GM18502 (cell line): Measurements from ENCODE around the gene GCSAM.

Experiments
- ATAC-seq: cut with Tn5 transposase; IDR thresholded peaks from one replicate; pipeline ENCODE4 v1.9.1; 2021; ENCODE audit warnings: mild to moderate bottlenecking; ENCODE audit not compliant: unreplicated experiment, poor library complexity

The GCSAM gene

GRCh38 chr3:112132975-112133448 lies at the start of gene GCSAM:
TSS of gene GCSAM (minus strand) at chr3:112133248. CDS start at chr3:112133120, 128 bp downstream.
- ATAC-seq: peak; percentile 76

GRCh38 chr3:112175646-112176045 lies 42.6 kb upstream of the GCSAM start:
- ATAC-seq: no peak

GRCh38 chr3:112175037-112175436 lies 42.0 kb upstream of the GCSAM start:
- ATAC-seq: no peak

GRCh38 chr3:112171144-112171543 lies 38.1 kb upstream of the GCSAM start:
- no peak for ATAC-seq

- ATAC-seq: no peak
Measured at GRCh38 chr3:112170046-112170445, 37.0 kb upstream of the GCSAM start.

GRCh38 chr3:112167758-112168157 lies 34.7 kb upstream of the GCSAM start:
- ATAC-seq: peak; percentile 83

- ATAC-seq: no peak
Measured at GRCh38 chr3:112149136-112149535, 16.1 kb upstream of the GCSAM start.

- no peak for ATAC-seq
Measured at GRCh38 chr3:112143689-112144088, 10.6 kb upstream of the GCSAM start.

- ATAC-seq: no peak
Measured at GRCh38 chr3:112143251-112143650, 10.2 kb upstream of the GCSAM start.

GRCh38 chr3:112141293-112141692 lies 8.2 kb upstream of the GCSAM start:
- ATAC-seq: no peak

- no peak for ATAC-seq
Measured at GRCh38 chr3:112140584-112140983, 7.5 kb upstream of the GCSAM start.

- no peak for ATAC-seq
Measured at GRCh38 chr3:112138219-112138969, 5.3 kb upstream of the GCSAM start.

GRCh38 chr3:112137781-112138180 lies 4.7 kb upstream of the GCSAM start:
- ATAC-seq: no peak

GRCh38 chr3:112136959-112137693 lies 4.1 kb upstream of the GCSAM start:
- peak; percentile 33 for ATAC-seq

- ATAC-seq: no peak
Measured at GRCh38 chr3:112136046-112136445, 3.0 kb upstream of the GCSAM start.

GRCh38 chr3:112134335-112135124 lies 1.5 kb upstream of the GCSAM start:
- no peak for ATAC-seq

GRCh38 chr3:112133626-112134334 lies 732 bp upstream of the GCSAM start:
- no peak for ATAC-seq

GRCh38 chr3:112132554-112132953 lies 494 bp downstream of the GCSAM start:
- no peak for ATAC-seq

- ATAC-seq: no peak
Measured at GRCh38 chr3:112132088-112132487, 960 bp downstream of the GCSAM start.

GRCh38 chr3:112131111-112131510 lies 1.9 kb downstream of the GCSAM start:
- no peak for ATAC-seq
